Activated CD4-positive, alpha-beta T cell treated with anti-CD3 and anti-CD28 coated beads, Interleukin-2, amount 50 U/mL, for 48 hours (primary cell): Measurements from ENCODE around the gene TECR.
"Not testable (repeated sequence)": the region's sequence is repeated elsewhere in the genome, so short reads cannot be mapped to it uniquely, and the experiment has no call there.

Source experiments
- DNase-seq, 2 experiments: peaks; one replicate each; pipeline ENCODE4 v3.0.0-alpha.2; 2020

TECR gene

GRCh38 chr19:14529254-14530004 is at the start of gene TECR:
TECR (plus strand) TSS chr19:14529594; CDS start chr19:14529697, 103 bp downstream.
- peak; percentile 100 for DNase-seq

DNA sequence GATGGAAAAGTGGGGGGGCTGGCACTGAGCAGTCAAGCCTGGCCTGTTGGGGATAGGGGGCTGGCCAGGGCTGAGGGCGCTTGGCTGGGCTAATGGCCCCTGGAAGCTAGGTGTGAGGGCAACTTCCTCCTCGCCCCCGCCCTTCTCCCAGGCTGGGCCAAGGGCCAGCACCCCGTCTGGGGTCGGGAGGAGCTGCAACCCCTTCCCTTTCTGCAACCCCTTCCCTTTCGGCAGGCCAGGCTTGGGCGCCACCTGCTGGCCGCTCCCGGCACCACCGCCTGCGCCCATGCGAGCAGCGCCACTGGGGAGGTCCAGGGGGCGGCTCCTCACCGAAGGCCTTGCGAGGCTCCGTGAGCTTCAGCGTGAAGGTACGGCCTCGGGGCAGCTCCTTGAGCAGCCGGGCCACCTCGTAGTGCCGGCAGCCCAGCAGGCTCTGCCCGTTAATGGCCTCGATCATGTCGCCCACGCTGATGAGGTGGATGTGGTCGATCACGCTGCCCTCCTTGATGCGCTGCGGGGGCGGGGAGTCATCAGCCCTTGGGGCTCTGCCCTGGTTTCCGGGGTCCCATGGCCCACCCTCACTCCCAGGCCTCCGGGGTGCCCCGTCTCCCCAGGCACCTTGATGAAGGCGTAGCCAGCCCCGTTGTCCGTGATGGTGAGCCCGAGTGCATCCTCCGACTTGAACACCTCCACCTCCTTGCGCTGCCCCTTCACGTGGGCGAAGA is 49.3 kb upstream of the TECR start:
- DNase-seq, result peak; percentile 74 to 78

DNA sequence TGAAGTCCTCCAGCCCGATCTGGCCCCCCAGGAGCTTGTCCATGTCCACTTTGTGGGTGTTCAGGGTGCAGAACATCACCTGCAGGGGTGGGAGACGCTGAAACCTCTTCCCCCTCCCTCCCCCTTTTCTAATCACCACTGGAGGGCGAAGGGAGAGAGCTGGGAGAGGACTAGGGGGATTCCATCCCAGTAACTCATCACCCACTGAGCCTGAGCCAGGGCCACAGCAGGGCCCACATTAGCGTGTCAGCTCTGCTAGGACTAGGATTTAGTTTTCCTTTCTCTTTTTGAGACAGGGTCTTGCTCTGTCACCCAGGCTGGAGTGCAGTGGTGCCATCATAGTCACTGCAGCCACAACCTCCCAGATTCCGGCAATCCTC is 48.7 kb upstream of the TECR start:
- DNase-seq, result no peak

DNA sequence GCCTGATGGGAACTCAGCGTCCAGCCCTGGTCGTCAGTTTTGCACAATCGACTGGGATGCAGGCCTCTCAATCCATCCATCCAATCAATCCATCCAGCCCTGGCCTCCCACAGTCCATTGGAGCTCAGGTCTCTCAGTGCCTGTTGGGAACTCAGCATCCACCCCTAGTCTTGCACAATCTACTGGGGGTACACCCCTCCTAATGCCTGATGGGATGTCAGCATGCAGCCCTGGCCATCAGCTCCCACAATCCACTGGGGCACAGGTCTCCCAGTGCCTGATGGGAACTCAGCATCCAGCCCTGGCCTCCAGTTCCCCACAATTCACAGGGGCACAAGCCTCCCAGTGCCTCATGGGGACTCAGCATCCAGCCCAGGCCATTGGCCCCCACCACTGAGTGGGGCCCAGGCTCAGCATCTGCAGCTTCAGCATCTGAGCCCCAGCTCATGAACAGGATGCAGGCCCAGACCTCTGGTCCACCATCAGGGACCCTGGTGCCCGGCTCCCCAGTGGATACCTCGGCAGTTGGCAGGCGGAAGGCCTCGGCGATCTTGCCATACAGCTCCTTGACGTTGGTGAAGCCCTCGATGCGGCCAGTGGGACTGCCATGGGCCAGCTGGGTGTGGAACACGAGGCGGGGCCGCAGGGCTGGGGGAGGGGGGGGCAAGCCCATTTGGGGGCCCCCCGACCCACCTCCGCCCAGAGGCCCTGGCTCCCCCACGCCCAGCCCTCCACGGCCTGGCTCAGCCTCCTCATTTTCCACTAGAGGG is 47.0 kb upstream of the TECR start:
- DNase-seq, result no peak

DNA sequence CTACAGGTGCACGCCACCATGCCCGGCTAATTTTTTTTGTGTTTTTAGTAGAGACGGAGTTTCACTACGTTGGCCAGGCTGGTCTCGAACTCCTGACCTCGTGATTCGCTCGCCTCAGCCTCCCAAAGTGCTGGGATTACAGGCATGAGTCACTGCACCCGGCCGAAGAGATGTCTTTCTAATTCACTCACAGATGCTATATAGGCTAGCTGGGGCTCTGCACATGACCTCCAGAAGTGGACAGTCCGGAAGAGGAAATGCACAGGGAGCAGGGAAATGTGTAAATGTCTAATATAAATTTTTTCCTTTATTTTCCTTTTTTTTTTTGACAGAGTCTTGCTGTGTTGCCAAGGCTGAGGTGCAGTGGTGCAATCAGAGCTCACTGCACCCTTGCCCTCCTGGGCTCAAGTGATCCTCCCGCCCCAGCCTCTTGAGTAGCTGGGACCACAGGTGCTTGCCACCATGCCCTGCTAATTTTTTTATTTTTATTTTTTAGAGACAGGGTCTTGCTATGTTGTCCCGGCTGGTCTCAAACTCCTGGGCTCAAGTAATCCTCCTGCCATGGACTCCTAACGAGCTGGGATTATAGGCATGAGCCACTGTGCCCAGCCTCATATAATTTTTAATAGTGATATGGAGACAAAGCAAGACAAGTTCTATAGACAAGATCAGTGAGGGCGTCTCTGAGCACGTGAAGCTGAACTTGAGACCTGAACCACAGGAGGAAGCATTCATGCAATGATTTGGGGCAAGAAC is 41.8 kb upstream of the TECR start:
- DNase-seq, result no peak

DNA sequence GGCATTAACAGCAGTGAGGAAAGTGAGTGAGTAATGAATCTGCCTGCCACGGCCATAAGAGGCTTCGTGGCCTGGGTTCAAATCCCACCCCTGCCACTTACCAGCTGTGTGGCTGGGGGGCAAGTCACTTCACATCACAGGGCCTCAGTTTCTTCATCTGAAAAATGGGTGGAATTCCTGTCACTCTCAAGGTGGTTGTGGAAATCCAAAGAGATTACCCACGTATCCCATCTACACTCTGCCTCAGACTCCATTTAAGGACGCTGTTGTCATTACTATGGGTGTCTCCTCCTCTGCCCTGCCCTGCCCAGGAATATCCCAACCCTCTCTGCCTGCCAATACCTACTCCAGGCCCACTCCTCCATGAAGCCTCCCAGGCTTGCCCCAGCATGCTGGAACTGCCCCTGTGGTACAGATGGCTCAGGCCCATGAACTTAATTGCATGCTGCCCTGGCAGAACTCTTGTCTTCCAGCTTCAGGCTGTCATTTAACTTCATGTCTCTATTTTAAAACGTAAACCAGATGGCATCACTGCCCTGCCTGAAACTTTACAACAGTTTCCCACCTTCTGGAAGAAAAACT is 36.5 kb upstream of the TECR start:
- no peak for DNase-seq

- no peak for DNase-seq
Observed at GRCh38 chr19:14494411-14494810, 35.0 kb upstream of the TECR start.

- no peak for DNase-seq
Observed at GRCh38 chr19:14494910-14495671, 34.3 kb upstream of the TECR start.

GRCh38 chr19:14495672-14496028 is 33.7 kb upstream of the TECR start:
- DNase-seq, result no peak

GRCh38 chr19:14496029-14496833 is 33.2 kb upstream of the TECR start, which contains the start of gene GIPC1:
GIPC1 (minus strand) TSS chr19:14496127; CDS start chr19:14482976, 13,151 bp downstream.
- peak; percentile 85 to 87 for DNase-seq

- no peak for DNase-seq
Observed at GRCh38 chr19:14496834-14497227, 32.6 kb upstream of the TECR start.

- no peak for DNase-seq
Observed at GRCh38 chr19:14497228-14497921, 32.0 kb upstream of the TECR start.

- no peak for DNase-seq
Observed at GRCh38 chr19:14502334-14503092, 26.9 kb upstream of the TECR start.

GRCh38 chr19:14503285-14503684 is 26.1 kb upstream of the TECR start:
- no peak for DNase-seq

DNA sequence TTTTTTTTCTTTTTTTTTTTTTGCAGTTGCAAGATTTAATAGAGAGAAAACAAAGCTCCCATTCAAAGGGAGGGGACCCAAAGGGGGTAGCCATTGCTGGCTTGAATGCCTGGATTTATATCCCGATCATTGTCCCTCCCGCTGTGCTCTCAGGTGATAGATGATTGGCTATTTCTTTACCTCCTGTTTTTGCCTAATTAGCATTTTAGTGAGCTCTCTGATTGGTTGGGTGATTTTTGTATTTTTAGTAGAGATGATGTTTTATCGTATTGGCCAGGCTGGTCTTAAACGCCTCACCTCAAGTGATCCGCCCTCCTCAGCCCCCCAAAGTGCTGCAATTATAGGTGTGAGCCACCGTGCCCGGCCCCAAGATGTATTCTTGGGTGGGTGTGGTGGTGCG is 24.8 kb upstream of the TECR start:
- not testable (repeated sequence) for DNase-seq

DNA sequence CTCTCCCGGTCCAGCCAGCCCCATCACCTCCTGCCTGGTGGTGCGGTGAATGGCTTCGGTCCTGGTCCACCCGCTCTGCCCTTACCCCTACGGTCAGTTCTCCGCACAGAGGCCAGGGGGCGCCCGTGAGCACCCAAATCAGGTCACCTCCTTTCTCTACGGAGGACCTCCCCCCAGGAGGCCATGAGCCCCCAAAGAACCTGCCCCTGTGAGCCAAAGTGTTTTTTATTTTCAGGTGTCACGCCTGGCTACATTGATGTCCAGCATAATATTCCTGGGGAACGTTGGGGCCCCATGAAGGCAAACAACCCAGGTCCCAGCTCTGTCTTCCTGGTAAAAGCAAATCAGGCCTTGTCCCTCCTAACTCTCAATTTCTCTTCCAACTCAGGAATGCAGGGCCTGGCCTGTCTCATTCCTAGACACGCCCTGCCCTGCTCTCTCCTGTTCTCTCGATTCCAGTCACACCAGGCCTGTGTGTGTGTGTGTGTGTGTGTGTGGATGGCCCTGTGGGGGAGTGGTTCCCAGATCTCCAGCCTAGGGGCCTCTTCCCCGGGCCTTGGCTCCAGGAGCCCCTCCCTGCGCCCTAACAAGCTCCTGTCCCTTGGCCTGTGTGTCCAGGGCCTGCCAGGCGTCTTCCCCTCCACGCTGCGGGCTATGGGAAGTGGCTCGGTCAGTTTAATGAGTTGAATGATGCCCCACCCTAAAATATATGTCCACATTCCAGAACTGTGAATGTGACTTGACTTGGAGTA is 23.7 kb upstream of the TECR start:
- peak; percentile 79 to 86 for DNase-seq

DNA sequence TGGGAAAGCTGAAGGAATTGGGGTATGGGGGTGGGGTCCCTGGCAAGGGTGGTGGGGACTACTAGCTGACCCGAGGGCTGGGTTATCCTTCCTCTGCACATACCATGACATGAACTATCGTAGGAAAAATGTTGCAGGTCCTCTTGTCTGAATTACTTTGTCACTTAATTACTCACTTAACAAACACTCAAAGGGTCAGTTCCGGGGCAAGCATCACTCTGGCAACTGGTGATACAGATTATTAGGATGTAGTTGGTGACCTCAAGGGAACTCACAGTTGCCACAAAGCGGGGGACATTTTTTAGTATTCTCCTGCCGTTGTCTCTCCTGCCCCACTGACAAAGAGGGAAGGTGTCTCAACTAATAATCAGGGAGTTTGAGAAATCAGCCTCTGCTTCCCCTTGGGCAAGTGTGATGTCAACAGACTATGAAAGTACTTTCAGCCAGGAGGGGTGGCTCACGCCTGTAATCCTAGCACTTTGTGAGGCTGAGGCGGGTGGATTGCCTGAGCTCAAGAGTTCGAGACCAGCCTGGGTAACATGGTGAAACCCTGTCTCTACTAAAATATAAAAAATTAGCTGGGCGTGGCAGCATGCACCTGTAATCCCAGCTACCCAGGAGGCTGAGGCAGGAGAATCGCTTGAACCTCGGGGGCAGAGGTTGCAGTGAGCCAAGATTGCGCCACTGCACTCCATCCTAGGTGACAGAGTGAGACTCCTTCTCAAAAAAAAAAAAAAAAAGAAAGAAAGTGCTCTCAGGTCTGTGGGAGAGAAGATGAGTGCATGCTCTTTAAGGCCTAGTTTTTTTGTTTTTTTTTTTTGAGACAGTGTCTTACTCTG is 21.5 kb upstream of the TECR start:
- no peak for DNase-seq
